GM19372 (cell line): Measurements from ENCODE around the gene CABLES1.
"Not testable (repeated sequence)": the region's sequence is repeated elsewhere in the genome, so short reads cannot be mapped to it uniquely, and the experiment has no call there.

Source experiments
- ATAC-seq: cut with Tn5 transposase; IDR thresholded peaks from one replicate; pipeline ENCODE4 v1.9.1; 2021; ENCODE audit warnings: mild to moderate bottlenecking, low read depth, moderate library complexity; ENCODE audit not compliant: unreplicated experiment

The CABLES1 gene

GRCh38 chr18:23141104-23141999, 6.1 kb downstream of the CABLES1 start:
- no peak for ATAC-seq

- ATAC-seq: no peak
These were observed 7.1 kb downstream of the CABLES1 start for GRCh38 chr18:23142251-23142929.

GRCh38 chr18:23143016-23143814, 7.9 kb downstream of the CABLES1 start:
- ATAC-seq: no peak

GRCh38 chr18:23143815-23144261, 8.6 kb downstream of the CABLES1 start:
- ATAC-seq: no peak

GRCh38 chr18:23144640-23145039, 9.4 kb downstream of the CABLES1 start:
- no peak for ATAC-seq

- no peak for ATAC-seq
These were observed 10.3 kb downstream of the CABLES1 start for GRCh38 chr18:23145621-23146020.

- no peak for ATAC-seq
These were observed 11.7 kb downstream of the CABLES1 start for GRCh38 chr18:23146861-23147469.

- no peak for ATAC-seq
These were observed 13.1 kb downstream of the CABLES1 start for GRCh38 chr18:23148382-23148781.

- no peak for ATAC-seq
These were observed 14.3 kb downstream of the CABLES1 start for GRCh38 chr18:23149570-23149969.

- no peak for ATAC-seq
These were observed 16.3 kb downstream of the CABLES1 start for GRCh38 chr18:23151414-23152099.

GRCh38 chr18:23154030-23154429, 18.7 kb downstream of the CABLES1 start:
- ATAC-seq: no peak

GRCh38 chr18:23154823-23155500, 19.7 kb downstream of the CABLES1 start:
- ATAC-seq: no peak

GRCh38 chr18:23155537-23155936, 20.3 kb downstream of the CABLES1 start:
- no peak for ATAC-seq

- no peak for ATAC-seq
These were observed 20.8 kb downstream of the CABLES1 start for GRCh38 chr18:23156134-23156533.

GRCh38 chr18:23158058-23158457, 22.8 kb downstream of the CABLES1 start:
- no peak for ATAC-seq

GRCh38 chr18:23158884-23159283, 23.6 kb downstream of the CABLES1 start:
- not testable (repeated sequence) for ATAC-seq

- no peak for ATAC-seq
These were observed 24.1 kb downstream of the CABLES1 start for GRCh38 chr18:23159344-23159743.

GRCh38 chr18:23162473-23162872, 27.2 kb downstream of the CABLES1 start:
- no peak for ATAC-seq

- ATAC-seq: no peak
These were observed 28.7 kb downstream of the CABLES1 start for GRCh38 chr18:23163786-23164533.
